Osteoblast (primary cell): Measurements from ENCODE around the gene PPP1R3D. TPM values are rescaled to one million over a fixed set of nuclear protein-coding genes. Genes with fewer than 3 reads are reported as not detected.

Source experiments
- DNase-seq: peaks from one replicate; pipeline ENCODE4 v3.0.0; 2011; ENCODE audit warnings: low spot score, mixed read lengths; ENCODE audit not compliant: insufficient read length; ENCODE audit errors: missing footprints
- H2AFZ ChIP-seq: 2 replicates; pipeline ENCODE4 v1.6.0; 2011; ENCODE audit warnings: mild to moderate bottlenecking, low read length
- H3K27ac ChIP-seq: 2 replicates; pipeline ENCODE4 v1.5.1; 2011; ENCODE audit warnings: mild to moderate bottlenecking, low read depth, low read length, moderate library complexity
- H3K27me3 ChIP-seq: 2 replicates; pipeline ENCODE4 v1.6.0; 2012; ENCODE audit warnings: mild to moderate bottlenecking, control low read depth, inconsistent platforms, low read length, moderate library complexity; ENCODE audit not compliant: insufficient read depth
- H3K36me3 ChIP-seq: 2 replicates; pipeline ENCODE4 v1.5.1; 2011; ENCODE audit warnings: mild to moderate bottlenecking, low read length, control low read depth, moderate library complexity; ENCODE audit not compliant: insufficient read depth
- H3K4me1 ChIP-seq: 2 replicates; pipeline ENCODE4 v1.5.1; 2011; ENCODE audit warnings: mild to moderate bottlenecking, low read length, control low read depth, moderate library complexity; ENCODE audit not compliant: insufficient read depth
- H3K4me2 ChIP-seq: 2 replicates; pipeline ENCODE4 v1.6.0; 2011; ENCODE audit warnings: mild to moderate bottlenecking, low read length; ENCODE audit not compliant: insufficient read depth
- H3K4me3 ChIP-seq: fragments of 200-600 bp; sonication (generic); 3 replicates; pipeline ENCODE4 v1.5.1; 2012; ENCODE audit warnings: mild to moderate bottlenecking, low read length, inconsistent platforms; ENCODE audit not compliant: insufficient read depth
- H3K79me2 ChIP-seq: 2 replicates; pipeline ENCODE4 v1.6.0; 2012; ENCODE audit warnings: mild to moderate bottlenecking, low read length, control low read depth, inconsistent platforms; ENCODE audit not compliant: insufficient read depth
- H3K9me3 ChIP-seq: 2 replicates; pipeline ENCODE4 v1.5.1; 2011; ENCODE audit warnings: low read depth, low read length, control low read depth
- H4K20me1 ChIP-seq: 2 replicates; pipeline ENCODE4 v1.6.0; 2012; ENCODE audit warnings: mild to moderate bottlenecking, low read length, control low read depth; ENCODE audit not compliant: insufficient read depth
- total RNA-seq: library from RNA; depleted of rRNA; stranded (reverse); fragments of >200 nt; gene quantifications from 2 replicates; pipeline ENCODE4 v1.2.3, GENCODE V29; 2012
- TF ChIP-seq, protein P1 (sequence below): IDR thresholded peaks from 2 replicates; pipeline ENCODE4 v1.5.1; 2011; ENCODE audit warnings: mild to moderate bottlenecking, low read depth, low read length, moderate library complexity; ENCODE audit errors: extremely low read depth

Gene PPP1R3D
- total RNA-seq, 1 donor: 8.0 TPM

DNA sequence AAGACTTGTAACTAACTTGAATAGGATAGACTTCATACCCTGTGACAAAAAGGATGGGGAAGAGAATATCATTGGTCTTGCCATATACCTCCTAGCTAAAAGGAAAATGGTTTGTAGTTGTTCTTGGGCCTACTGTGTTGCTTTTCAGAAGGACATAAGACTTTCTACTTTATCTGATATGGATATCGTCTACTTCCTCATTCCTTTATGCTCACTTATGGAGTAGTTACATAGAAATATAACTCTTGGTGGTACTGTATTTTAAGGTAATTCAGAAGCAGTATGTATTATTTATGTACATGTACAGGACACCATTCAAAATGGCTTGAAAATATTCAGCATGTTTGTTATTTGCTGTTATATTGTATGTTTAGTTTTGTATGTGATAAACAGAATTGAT is 8.1 kb upstream of the PPP1R3D start:
- H3K4me2 ChIP-seq: no peak overlapping the region
- DNase-seq: no peak
- H3K4me3 ChIP-seq: no peak overlapping the region
- H3K36me3 ChIP-seq: peaks cover 12% of the 10 kb centered on the region
- H4K20me1 ChIP-seq: no peaks in the 10 kb centered on the region
- H3K27ac ChIP-seq: no peak overlapping the region
- no peaks in the 10 kb centered on the region for H3K79me2 ChIP-seq
- H3K27me3 ChIP-seq: no peaks in the 10 kb centered on the region
- H3K4me1 ChIP-seq: peaks cover 3% of the 10 kb centered on the region
- TF ChIP-seq, protein P1, sequence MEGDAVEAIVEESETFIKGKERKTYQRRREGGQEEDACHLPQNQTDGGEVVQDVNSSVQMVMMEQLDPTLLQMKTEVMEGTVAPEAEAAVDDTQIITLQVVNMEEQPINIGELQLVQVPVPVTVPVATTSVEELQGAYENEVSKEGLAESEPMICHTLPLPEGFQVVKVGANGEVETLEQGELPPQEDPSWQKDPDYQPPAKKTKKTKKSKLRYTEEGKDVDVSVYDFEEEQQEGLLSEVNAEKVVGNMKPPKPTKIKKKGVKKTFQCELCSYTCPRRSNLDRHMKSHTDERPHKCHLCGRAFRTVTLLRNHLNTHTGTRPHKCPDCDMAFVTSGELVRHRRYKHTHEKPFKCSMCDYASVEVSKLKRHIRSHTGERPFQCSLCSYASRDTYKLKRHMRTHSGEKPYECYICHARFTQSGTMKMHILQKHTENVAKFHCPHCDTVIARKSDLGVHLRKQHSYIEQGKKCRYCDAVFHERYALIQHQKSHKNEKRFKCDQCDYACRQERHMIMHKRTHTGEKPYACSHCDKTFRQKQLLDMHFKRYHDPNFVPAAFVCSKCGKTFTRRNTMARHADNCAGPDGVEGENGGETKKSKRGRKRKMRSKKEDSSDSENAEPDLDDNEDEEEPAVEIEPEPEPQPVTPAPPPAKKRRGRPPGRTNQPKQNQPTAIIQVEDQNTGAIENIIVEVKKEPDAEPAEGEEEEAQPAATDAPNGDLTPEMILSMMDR: no peak
- no peak overlapping the region for H2AFZ ChIP-seq
- no peaks in the 10 kb centered on the region for H3K9me3 ChIP-seq

DNA sequence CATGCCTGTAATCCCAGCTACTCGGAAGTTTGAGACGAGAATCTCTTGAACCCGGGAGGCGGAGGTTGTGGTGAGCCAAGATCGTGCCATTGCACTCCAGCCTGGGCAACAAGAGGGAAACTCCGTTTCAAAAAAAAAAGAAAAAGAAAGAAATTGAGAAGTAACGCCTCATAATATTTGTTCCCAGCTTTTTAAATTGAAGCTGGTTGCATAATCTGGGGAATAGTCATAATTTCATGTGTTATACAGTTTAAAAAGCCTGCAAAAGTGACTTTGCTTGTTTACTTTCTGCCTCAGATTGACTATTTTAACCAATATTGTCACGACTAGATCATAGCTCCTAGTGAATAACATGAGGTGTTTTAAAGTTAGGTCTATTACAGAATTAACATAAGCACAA is 7.3 kb upstream of the PPP1R3D start:
- Histone ChIP-seq H2AFZ (no peak overlapping the region), H3K4me3 (no peak overlapping the region), H3K36me3 (peaks cover 20% of the 10 kb centered on the region), H3K4me2 (no peak overlapping the region), H3K27me3 (no peaks in the 10 kb centered on the region), H3K4me1 (peaks cover 3% of the 10 kb centered on the region), H3K79me2 (no peaks in the 10 kb centered on the region), H3K27ac (no peak overlapping the region), H4K20me1 (no peaks in the 10 kb centered on the region), H3K9me3 (no peaks in the 10 kb centered on the region)
- TF ChIP-seq, protein P1: no peak
- no peak for DNase-seq

DNA sequence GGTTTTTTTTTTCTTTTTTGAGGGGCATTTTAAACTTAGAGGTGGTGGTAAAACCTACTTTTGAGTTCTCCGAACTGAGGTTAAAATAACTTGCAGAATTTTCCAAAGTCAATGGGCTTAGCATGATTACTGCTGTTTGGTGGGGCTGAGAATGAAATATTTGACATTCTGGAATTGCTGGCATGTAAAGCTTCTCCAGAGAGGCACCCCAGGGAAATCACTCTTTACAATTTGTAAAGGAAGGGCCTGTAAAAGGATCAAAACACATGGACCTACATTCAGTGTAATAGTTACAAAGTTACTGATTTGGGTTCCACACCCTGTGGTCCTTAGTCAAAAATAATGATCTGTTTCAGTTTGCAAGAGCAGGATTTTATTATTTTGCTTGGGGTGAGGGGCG is 5.6 kb upstream of the PPP1R3D start:
- peaks cover 22% of the 10 kb centered on the region for H3K36me3 ChIP-seq
- H3K27me3 ChIP-seq: no peaks in the 10 kb centered on the region
- no peak overlapping the region for H2AFZ ChIP-seq
- H3K27ac ChIP-seq: no peak overlapping the region
- H3K4me1 ChIP-seq: peaks cover 3% of the 10 kb centered on the region
- no peaks in the 10 kb centered on the region for H4K20me1 ChIP-seq
- TF ChIP-seq, protein P1: no peak
- H3K79me2 ChIP-seq: peaks cover 6% of the 10 kb centered on the region
- no peak overlapping the region for H3K4me3 ChIP-seq
- DNase-seq: no peak
- no peaks in the 10 kb centered on the region for H3K9me3 ChIP-seq
- H3K4me2 ChIP-seq: no peak overlapping the region

DNA sequence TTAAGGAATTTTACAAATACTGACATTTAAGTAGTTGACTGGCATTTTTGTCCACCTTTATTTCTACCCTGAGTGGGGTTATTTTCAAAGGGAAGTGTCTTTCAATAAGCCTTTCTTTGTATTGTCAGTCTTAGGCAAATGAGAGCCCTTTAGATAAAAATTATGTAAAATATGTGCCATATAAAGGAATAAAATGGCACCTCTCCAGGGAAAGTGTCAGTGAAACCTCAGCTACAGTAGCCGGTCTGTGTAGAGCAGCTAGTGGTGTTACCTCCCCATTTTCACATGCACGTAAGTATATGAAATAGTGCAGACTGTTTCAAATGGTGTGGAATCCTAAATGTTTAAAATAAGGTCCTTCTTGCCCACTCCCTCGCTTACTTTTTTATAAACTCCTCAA is 5.1 kb upstream of the PPP1R3D start:
- no peak overlapping the region for H2AFZ ChIP-seq
- no peaks in the 10 kb centered on the region for H4K20me1 ChIP-seq
- H3K4me3 ChIP-seq: no peak overlapping the region
- H3K9me3 ChIP-seq: no peaks in the 10 kb centered on the region
- TF ChIP-seq, protein P1: no peak
- peaks cover 22% of the 10 kb centered on the region for H3K36me3 ChIP-seq
- no peak overlapping the region for H3K4me2 ChIP-seq
- H3K79me2 ChIP-seq: peaks cover 6% of the 10 kb centered on the region
- no peak for DNase-seq
- no peaks in the 10 kb centered on the region for H3K27me3 ChIP-seq
- H3K4me1 ChIP-seq: peaks cover 3% of the 10 kb centered on the region
- H3K27ac ChIP-seq: no peak overlapping the region
